K562 (cell line): ENCODE data around the gene HARS1. TPM values are rescaled to one million over a fixed set of nuclear protein-coding genes. Genes with fewer than 3 reads are reported as not detected.

Experiments used
- ASH1L ChIP-seq: fragments of 450-650 bp; IDR thresholded peaks from 2 replicates; pipeline ENCODE4 v1.6.1; 2018; ENCODE audit warnings: borderline replicate concordance, mild to moderate bottlenecking, low read depth; ENCODE audit not compliant: partially characterized antibody
- CC2D1A ChIP-seq: fragments of 450-650 bp; IDR thresholded peaks from 2 replicates; pipeline ENCODE4 v1.6.1; 2017; ENCODE audit warnings: mild to moderate bottlenecking
- HDAC1 ChIP-seq, 2 experiments: fragments of 450-650 bp; IDR thresholded peaks; 2 replicates each; pipeline ENCODE4 v1.6.1; 2016 to 2017; ENCODE audit warnings: inconsistent platforms in 1 of 2, mild to moderate bottlenecking in 1 of 2, moderate library complexity in 1 of 2
- NR1H2 ChIP-seq: sonication (generic); formaldehyde crosslinking; IDR thresholded peaks from 2 replicates; pipeline ENCODE4 v1.4.0; 2020; ENCODE audit warnings: mild to moderate bottlenecking, missing genetic modification reagents
- PHF20 ChIP-seq: fragments of 450-650 bp; IDR thresholded peaks from 2 replicates; pipeline ENCODE4 v1.6.1; 2018; ENCODE audit not compliant: partially characterized antibody
- POLR2AphosphoS5 ChIP-seq: IDR thresholded peaks from 2 replicates; pipeline ENCODE4 v1.6.1; 2011; ENCODE audit warnings: mild to moderate bottlenecking, low read depth, low read length, moderate library complexity; ENCODE audit not compliant: control insufficient read depth, insufficient read depth
- RAD21 ChIP-seq, 2 experiments: fragments of 250-450 bp in 1 of 2; fragments of 450-650 bp in 1 of 2; sonication (Bioruptor Pico) in 1 of 2; formaldehyde crosslinking in 1 of 2; IDR thresholded peaks in 1 of 2; conservative IDR thresholded peaks in 1 of 2; 2 replicates each; pipeline versions ENCODE4 v1.4.0 to v1.8.0; 2020 to 2022; ENCODE audit warnings: mild to moderate bottlenecking in 2 of 2, moderate library complexity in 1 of 2
- SMAD3 ChIP-seq: fragments of 450-650 bp; formaldehyde crosslinking; conservative IDR thresholded peaks from 2 replicates; pipeline ENCODE4 v1.4.0; 2020; ENCODE audit warnings: mild to moderate bottlenecking
- SMARCC2 ChIP-seq: fragments of 450-650 bp; IDR thresholded peaks from 2 replicates; pipeline ENCODE4 v1.6.1; 2017; ENCODE audit warnings: antibody characterized with exemption, moderate library complexity, mild to moderate bottlenecking, low read depth
- ZNF224 ChIP-seq: sonication (generic); formaldehyde crosslinking; IDR thresholded peaks from 2 replicates; pipeline ENCODE4 v1.8.0; 2022; ENCODE audit warnings: mild to moderate bottlenecking, missing genetic modification reagents
- polyA plus RNA-seq, 8 experiments: library from polyadenylated mRNA; depleted of rRNA in 4 of 8; stranded (reverse) in 5 of 8; unstranded in 3 of 8; fragments of >200 nt; fragmentation: Nextera tagmentation in 2 of 8; fragmentation: Illumina TruSeq in 1 of 8; extraction: Ambion mirVana in 2 of 8; extraction: Trizol in 1 of 8; gene quantifications; 2 replicates each; pipeline versions ENCODE4 v1.2.1 to v1.2.3, GENCODE V29; 2011 to 2014; ENCODE audit warnings: inconsistent platforms in 1 of 8, missing spikeins in 1 of 8
- total RNA-seq, 7 experiments: library from RNA; depleted of rRNA in 6 of 7; stranded (reverse); fragments of >200 nt in 6 of 7; fragmentation: Illumina TruSeq in 2 of 7; extraction: Trizol in 2 of 7; gene quantifications; 2 replicates each; pipeline versions ENCODE4 v1.2.1 to v1.2.3, GENCODE V29; 2011 to 2021; ENCODE audit warnings: low replicate concordance in 1 of 7
- TF ChIP-seq, protein P1 (sequence below), 2 experiments: fragments of 450-650 bp in 1 of 2; sonication (generic) in 1 of 2; formaldehyde crosslinking in 1 of 2; IDR thresholded peaks; 2 replicates each; pipeline versions ENCODE4 v1.7.1 to v1.9.0; 2016 to 2022; ENCODE audit warnings: inconsistent platforms in 1 of 2, mild to moderate bottlenecking in 1 of 2, missing genetic modification reagents in 1 of 2
- TF ChIP-seq, protein P2 (sequence below): fragments of 450-650 bp; formaldehyde crosslinking; IDR thresholded peaks from 2 replicates; pipeline ENCODE4 v1.4.0; 2022; ENCODE audit warnings: missing genetic modification characterization
- TF ChIP-seq, protein P3 (sequence below): sonication (generic); formaldehyde crosslinking; IDR thresholded peaks from 2 replicates; pipeline ENCODE4 v1.8.1; 2023; ENCODE audit warnings: mild to moderate bottlenecking, missing genetic modification reagents

HARS1 gene
- total and polyA plus RNA-seq, 9 of the 15 experiments (the other 6 are each of a cell fraction or from before 2014, with no cell fraction given): 13.5 to 88.5 (median 75.2) TPM

DNA sequence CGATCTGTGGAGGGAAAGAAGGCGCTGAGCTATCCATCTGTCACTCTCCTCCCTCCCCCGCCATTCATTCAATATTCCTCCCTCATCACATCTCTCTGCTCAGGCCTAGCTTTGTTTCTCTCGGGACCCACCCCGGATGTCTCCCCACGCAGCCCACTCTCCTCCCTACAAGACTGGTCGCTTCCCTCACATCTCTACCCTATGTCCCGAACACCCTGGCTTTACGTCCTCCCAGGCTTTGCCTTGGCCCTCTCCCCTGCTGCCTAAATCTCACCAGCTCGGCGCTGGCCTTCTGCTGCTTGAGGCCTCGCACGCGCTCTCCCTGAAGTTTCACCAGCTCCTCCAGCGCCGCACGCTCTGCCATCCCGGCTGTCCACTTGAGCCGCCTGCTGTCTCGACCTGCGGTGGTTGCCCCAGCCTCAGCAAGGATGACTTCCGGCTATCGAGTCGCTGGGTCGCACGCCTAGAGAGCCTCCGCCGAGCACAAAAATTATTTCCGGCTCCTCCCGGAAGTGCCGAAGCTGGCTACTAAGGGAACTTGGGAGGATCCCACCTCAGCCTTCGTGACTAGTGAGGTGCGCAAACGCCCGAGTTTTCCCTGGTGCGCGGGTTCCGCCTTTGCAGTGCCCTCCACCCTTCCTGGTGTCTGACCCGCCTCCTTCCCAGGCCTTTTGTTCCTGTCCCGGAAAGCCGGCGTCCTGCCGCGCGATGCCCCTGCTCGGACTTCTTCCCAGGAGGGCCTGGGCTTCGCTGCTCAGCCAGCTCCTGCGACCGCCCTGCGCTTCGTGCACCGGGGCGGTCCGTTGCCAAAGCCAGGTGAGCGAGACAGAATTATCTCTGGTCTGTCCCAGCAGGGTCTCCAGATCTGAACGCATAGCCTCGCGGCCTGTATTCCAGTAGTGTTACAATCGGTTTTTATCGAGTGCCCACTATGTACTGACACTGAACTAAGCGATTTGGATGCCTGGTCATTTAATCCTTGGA lies at the start of gene HARS1, which contains the start of gene HARS2 (continued):
- TF ChIP-seq, protein P1, sequence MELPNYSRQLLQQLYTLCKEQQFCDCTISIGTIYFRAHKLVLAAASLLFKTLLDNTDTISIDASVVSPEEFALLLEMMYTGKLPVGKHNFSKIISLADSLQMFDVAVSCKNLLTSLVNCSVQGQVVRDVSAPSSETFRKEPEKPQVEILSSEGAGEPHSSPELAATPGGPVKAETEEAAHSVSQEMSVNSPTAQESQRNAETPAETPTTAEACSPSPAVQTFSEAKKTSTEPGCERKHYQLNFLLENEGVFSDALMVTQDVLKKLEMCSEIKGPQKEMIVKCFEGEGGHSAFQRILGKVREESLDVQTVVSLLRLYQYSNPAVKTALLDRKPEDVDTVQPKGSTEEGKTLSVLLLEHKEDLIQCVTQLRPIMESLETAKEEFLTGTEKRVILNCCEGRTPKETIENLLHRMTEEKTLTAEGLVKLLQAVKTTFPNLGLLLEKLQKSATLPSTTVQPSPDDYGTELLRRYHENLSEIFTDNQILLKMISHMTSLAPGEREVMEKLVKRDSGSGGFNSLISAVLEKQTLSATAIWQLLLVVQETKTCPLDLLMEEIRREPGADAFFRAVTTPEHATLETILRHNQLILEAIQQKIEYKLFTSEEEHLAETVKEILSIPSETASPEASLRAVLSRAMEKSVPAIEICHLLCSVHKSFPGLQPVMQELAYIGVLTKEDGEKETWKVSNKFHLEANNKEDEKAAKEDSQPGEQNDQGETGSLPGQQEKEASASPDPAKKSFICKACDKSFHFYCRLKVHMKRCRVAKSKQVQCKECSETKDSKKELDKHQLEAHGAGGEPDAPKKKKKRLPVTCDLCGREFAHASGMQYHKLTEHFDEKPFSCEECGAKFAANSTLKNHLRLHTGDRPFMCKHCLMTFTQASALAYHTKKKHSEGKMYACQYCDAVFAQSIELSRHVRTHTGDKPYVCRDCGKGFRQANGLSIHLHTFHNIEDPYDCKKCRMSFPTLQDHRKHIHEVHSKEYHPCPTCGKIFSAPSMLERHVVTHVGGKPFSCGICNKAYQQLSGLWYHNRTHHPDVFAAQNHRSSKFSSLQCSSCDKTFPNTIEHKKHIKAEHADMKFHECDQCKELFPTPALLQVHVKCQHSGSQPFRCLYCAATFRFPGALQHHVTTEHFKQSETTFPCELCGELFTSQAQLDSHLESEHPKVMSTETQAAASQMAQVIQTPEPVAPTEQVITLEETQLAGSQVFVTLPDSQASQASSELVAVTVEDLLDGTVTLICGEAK (IDR thresholded peaks at IDR 0.05): peak; percentile 98
- TF ChIP-seq, protein P1 (CRISPR knock-in tag; IDR thresholded peaks at IDR 0.05): no peak
- 0 out of 2 replicates have a peak, but pooled peaks have one; percentile 25 for TF ChIP-seq CC2D1A
- TF ChIP-seq, protein P2, sequence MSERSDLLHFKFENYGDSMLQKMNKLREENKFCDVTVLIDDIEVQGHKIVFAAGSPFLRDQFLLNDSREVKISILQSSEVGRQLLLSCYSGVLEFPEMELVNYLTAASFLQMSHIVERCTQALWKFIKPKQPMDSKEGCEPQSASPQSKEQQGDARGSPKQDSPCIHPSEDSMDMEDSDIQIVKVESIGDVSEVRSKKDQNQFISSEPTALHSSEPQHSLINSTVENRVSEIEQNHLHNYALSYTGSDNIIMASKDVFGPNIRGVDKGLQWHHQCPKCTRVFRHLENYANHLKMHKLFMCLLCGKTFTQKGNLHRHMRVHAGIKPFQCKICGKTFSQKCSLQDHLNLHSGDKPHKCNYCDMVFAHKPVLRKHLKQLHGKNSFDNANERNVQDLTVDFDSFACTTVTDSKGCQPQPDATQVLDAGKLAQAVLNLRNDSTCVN (CRISPR knock-in tag): peak; percentile 68; the same call in 1 of the 2 replicates
- TF ChIP-seq POLR2AphosphoS5: peak; percentile 79
- TF ChIP-seq ASH1L: no peak
- TF ChIP-seq, protein P3, sequence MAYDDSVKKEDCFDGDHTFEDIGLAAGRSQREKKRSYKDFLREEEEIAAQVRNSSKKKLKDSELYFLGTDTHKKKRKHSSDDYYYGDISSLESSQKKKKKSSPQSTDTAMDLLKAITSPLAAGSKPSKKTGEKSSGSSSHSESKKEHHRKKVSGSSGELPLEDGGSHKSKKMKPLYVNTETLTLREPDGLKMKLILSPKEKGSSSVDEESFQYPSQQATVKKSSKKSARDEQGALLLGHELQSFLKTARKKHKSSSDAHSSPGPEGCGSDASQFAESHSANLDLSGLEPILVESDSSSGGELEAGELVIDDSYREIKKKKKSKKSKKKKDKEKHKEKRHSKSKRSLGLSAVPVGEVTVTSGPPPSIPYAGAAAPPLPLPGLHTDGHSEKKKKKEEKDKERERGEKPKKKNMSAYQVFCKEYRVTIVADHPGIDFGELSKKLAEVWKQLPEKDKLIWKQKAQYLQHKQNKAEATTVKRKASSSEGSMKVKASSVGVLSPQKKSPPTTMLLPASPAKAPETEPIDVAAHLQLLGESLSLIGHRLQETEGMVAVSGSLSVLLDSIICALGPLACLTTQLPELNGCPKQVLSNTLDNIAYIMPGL (CRISPR knock-in tag): peak; percentile 64; the same call in 1 of the 2 replicates
- no peak for TF ChIP-seq SMARCC2
- TF ChIP-seq NR1H2: no peak
- TF ChIP-seq ZNF224: no peak
- TF ChIP-seq RAD21 (CRISPR knock-in tag; conservative IDR thresholded peaks at IDR 0.05 in 1 of 2, IDR thresholded peaks at IDR 0.05 in 1 of 2): peak; percentile 9 to 10; a peak in 1 of 4 replicates
- TF ChIP-seq SMAD3: no peak
- TF ChIP-seq HDAC1 (IDR thresholded peaks at IDR 0.05): peak in 1 of 2 experiments; percentile 96; a peak in 2 of 4 replicates
- peak; percentile 95 for TF ChIP-seq PHF20
